GM10248 (cell line): ENCODE data around the gene CLK3.

Experiments
- CTCF ChIA-PET: fragments of 300-600 bp; sonication (Branson Sonifier 250); formaldehyde crosslinking; extraction: SDS; loops from one replicate; lab custom pipeline; 2021; ENCODE audit warnings: antibody characterized with exemption; lab: Yijun Ruan, JAX
- POLR2A ChIA-PET: fragments of 350-650 bp; sonication (Branson Sonifier 250); formaldehyde crosslinking; extraction: SDS; loops from one replicate; lab custom pipeline; 2020; ENCODE audit warnings: antibody characterized with exemption; lab: Yijun Ruan, JAX
- DNase-seq: peaks from one replicate; pipeline ENCODE4 v3.0.0; 2012; ENCODE audit errors: extremely low spot score
- TF ChIP-seq, protein P1 (sequence below): IDR thresholded peaks from 2 replicates; pipeline ENCODE4 v1.5.1; 2012; ENCODE audit warnings: mild to moderate bottlenecking, low read depth; ENCODE audit errors: extremely low read depth, missing control alignments, control extremely low read depth

CLK3 gene

DNA sequence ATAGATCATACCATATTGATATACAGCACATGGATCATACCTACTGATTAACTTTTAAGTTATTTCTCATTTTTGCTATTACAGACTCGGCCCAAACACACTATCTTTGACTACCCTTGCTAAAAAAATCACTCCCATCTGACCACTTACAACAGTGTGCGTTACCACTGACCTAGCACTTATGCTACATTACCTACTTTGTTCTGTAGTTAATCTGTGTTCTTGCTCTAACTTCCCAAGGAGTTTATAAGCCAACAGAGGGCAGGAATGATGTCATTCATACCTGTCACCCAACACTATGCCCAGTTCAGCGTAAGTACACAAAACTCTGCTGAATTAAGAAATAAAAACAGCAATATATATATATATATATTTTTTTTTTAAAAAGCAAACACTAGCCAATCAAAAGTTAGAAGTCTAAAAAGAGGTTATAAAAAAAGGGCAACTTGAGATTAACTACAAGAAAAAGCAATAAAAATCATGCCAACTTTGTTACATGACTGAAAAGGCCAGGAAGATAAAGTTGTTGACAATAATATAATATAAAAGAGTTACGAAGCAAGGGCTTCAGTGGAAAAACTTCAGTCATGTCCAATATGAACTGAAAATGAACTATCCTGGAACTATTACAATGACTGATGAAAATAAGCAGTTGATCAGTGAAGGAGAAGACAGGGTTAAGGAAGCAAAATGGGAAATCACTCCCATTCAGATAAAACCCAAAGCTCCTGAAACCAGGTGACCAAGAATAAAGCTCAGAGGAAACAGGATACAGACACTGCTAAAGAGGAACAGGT lies 46.6 kb downstream of the CLK3 start:
- POLR2A ChIA-PET, result no interaction called here
- TF ChIP-seq, protein P1, sequence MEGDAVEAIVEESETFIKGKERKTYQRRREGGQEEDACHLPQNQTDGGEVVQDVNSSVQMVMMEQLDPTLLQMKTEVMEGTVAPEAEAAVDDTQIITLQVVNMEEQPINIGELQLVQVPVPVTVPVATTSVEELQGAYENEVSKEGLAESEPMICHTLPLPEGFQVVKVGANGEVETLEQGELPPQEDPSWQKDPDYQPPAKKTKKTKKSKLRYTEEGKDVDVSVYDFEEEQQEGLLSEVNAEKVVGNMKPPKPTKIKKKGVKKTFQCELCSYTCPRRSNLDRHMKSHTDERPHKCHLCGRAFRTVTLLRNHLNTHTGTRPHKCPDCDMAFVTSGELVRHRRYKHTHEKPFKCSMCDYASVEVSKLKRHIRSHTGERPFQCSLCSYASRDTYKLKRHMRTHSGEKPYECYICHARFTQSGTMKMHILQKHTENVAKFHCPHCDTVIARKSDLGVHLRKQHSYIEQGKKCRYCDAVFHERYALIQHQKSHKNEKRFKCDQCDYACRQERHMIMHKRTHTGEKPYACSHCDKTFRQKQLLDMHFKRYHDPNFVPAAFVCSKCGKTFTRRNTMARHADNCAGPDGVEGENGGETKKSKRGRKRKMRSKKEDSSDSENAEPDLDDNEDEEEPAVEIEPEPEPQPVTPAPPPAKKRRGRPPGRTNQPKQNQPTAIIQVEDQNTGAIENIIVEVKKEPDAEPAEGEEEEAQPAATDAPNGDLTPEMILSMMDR, result no peak
- CTCF ChIA-PET, result interaction anchor here (1.2 to 1.9 kb wide), 3 partner anchors 13 to 27 kb away, joined by 3 to 4 read pairs (median 4); no protein-coding TSS in a partner anchor
- DNase-seq, result no peak

DNA sequence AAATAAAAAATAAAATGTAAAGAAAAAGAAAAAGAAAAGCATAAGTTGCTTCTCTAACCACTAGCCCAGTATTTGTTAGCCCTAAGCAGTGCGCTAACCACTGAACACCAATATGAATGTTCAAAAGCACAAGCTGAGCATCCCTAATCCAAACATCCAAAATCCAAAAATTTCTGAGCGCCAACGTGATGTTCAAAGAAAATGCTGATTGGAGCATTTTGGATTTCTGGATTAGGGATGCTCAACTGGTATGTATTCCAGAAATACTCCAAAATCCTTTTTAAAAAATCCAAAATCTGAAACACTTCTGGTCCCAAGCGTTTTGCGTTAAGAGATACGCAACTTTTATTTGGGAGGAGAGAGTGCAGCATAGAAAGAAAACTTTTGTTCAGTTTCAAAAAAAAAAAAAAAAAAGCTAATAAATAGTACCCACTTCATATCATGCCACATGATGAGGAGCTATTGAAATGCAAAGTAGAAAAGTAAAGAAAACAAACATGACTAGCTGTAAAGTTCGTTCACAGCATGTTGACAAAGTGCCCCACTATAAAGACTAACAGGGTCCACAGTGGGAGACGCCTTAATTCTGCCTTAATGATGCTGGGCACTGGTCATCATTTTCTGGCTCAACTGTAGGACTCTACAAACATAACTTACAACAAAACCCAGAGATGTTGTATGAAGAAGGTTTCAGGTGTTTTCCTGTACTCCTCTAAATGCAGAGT lies 47.8 kb downstream of the CLK3 start:
- POLR2A ChIA-PET, result no interaction called here
- CTCF ChIA-PET, result interaction anchor here (0.7 to 1.9 kb wide), 8 partner anchors 10 to 107 kb away, joined by 3 to 4 read pairs (median 3); no protein-coding TSS in a partner anchor
- TF ChIP-seq, protein P1, result no peak
- DNase-seq, result no peak

DNA sequence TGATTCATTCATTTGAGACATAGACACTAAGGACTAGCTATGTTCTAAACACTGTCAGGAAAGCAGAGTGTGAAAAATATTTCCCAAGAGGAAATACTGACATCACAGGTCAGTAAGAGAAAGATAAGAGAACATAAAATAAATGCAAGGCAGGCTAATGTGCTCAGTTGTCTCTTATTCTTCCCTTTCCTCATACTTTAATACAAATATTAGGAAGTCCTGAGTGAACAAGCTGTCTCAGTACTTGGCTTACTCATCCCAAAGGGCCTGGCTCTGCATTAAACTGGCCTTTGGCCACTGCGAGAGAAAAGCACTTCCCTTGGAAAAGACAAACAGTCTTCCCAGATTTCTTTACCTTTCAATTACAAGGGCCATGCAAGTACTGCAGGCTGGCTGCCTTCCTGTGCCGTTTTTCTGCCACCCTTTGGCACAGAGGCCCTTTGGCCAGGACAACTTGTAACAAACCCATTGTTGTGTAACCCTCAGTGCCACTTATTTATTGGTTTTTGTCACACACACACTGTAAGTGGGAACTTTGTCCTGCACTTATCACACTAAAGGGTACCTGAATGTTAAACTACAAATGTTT lies 48.5 kb downstream of the CLK3 start:
- POLR2A ChIA-PET, result no interaction called here
- CTCF ChIA-PET, result interaction anchor here (0.7 to 1.9 kb wide), 6 partner anchors 9 to 32 kb away, joined by 3 to 4 read pairs (median 3); no protein-coding TSS in a partner anchor
- no peak for DNase-seq
- TF ChIP-seq, protein P1, result no peak

DNA sequence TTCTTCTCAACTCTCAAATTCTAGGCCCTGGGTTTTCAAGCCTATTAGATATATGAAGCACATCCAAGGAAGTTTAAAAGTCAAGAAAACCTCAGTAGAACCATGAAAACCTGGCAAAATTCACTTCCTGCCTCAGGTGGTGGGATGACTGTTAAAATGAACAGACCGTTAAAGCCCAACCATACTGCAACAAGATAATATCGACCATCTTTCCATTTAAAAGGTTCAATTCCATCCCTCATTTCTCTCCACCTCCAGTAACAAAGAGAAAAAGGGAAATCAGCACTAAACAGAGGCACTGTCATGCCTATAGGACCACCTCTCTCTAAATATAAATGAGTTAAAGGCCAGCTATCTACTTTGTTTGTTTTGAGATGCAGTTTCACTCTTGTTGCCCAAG lies 49.0 kb downstream of the CLK3 start:
- POLR2A ChIA-PET, result no interaction called here
- TF ChIP-seq, protein P1, result no peak
- no peak for DNase-seq
- CTCF ChIA-PET, result interaction anchor here (1.0 to 1.6 kb wide), 4 partner anchors 32 to 286 kb away, joined by 3 to 4 read pairs (median 3); no protein-coding TSS in a partner anchor

DNA sequence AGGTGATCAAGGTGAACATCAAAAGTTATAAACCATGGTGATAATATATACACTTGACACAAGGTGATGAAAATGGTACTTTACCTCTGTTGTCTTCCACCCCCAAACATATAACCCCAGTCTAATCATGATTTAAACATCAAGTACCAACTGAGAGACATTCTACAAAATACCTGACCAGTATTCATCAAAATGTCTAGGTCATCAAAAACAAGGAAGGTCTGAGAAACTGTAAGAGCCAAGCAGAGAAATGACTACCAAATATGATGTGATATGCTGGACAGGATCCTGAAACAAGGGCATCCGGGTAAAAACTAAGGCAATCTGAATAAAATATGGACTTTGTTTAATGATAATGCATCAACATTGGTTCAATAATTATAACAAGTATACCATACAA lies 52.3 kb downstream of the CLK3 start:
- ChIA-PET POLR2A (no interaction called here), CTCF (no interaction called here)
- no peak for DNase-seq
- TF ChIP-seq, protein P1, result no peak

DNA sequence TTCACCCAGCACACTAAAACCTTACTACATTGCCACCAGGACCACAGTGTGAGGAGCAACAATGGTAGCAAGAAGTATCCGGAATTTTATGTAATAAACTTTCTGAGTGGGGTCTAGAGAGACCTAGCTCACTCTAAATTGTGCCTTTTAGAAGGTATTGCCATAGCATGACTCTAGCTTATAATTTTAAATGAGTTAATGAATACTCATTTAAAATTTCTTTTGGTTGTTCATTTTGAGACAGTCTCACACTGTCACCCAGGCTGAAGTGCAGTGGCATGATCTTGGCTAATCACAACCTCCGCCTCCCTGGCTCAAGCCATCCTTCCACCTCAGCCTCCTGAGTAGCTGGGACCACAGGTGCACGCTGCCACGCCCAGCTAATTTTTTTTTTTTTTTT lies 54.0 kb downstream of the CLK3 start:
- no peak for DNase-seq
- POLR2A ChIA-PET, result interaction anchor here (0.6 kb wide), 2 partner anchors 10 to 105 kb away, joined by 4 read pairs; no protein-coding TSS in a partner anchor
- CTCF ChIA-PET, result interaction anchor here (1.2 kb wide), 1 partner anchor 10 kb away, joined by 3 read pairs; no protein-coding TSS in a partner anchor
- TF ChIP-seq, protein P1, result no peak
